ENCODE data around the gene MANSC1.
"Not testable (repeated sequence)": the region's sequence is repeated elsewhere in the genome, so short reads cannot be mapped to it uniquely, and the experiment has no call there.

The MANSC1 gene

GRCh38 chr12:12357719-12358461, 7.8 kb upstream of the MANSC1 start:
- DNase-seq (ENCODE audit: low read depth in 1 of 2, low spot score in 1 of 2), result no peak
- in situ Hi-C loops (cut with HindIII; ENCODE audit: low pct_unique_long_range_greater_than_20kb, low sequenced_read_pairs), result no loop called here
- no peak for TF ChIP-seq JUND (IDR thresholded peaks at IDR 0.05; ENCODE audit: low read depth)

- in situ Hi-C loops (cut with HindIII; ENCODE audit: low pct_unique_long_range_greater_than_20kb, low sequenced_read_pairs), result no loop called here
- TF ChIP-seq JUND (IDR thresholded peaks at IDR 0.05; ENCODE audit: low read depth), result no peak
- peak; percentile 27 to 90 for DNase-seq (ENCODE audit: low read depth in 1 of 2, low spot score in 1 of 2)
These were observed 7.1 kb upstream of the MANSC1 start, which contains the start of gene BORCS5 for GRCh38 chr12:12356896-12357718. BORCS5 (plus strand) TSS chr12:12357078; CDS start chr12:12357452, 374 bp downstream.

- TF ChIP-seq JUND (IDR thresholded peaks at IDR 0.05; ENCODE audit: low read depth), result no peak
- in situ Hi-C loops (cut with HindIII; ENCODE audit: low pct_unique_long_range_greater_than_20kb, low sequenced_read_pairs), result no loop called here
- DNase-seq (ENCODE audit: low read depth in 1 of 2, low spot score in 1 of 2), result no peak
These were observed 6.4 kb upstream of the MANSC1 start for GRCh38 chr12:12356467-12356895.

DNA sequence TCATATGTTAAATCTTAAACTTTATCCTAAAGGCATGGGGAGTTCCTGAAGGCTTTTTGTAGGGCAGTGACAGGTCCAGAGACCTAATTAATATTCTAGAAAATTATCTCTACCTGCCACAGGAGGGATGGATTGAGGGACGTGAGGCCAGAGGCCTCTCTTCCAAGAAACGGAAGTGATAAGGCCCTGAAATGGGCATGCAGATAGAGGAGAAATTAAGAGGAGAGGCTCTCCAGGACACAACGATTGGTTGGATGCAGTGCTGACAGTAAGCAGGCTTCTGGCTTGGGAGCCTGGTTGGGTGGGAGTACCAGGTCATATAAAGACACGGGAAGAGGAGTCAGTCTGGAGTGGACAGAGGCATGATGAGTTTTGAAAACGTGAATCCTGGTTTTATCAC, 3.8 kb upstream of the MANSC1 start:
- DNase-seq (ENCODE audit: low read depth in 1 of 2, low spot score in 1 of 2), result no peak
- in situ Hi-C loops (cut with HindIII; ENCODE audit: low pct_unique_long_range_greater_than_20kb, low sequenced_read_pairs), result no loop called here
- no peak for TF ChIP-seq JUND (IDR thresholded peaks at IDR 0.05; ENCODE audit: low read depth)

DNA sequence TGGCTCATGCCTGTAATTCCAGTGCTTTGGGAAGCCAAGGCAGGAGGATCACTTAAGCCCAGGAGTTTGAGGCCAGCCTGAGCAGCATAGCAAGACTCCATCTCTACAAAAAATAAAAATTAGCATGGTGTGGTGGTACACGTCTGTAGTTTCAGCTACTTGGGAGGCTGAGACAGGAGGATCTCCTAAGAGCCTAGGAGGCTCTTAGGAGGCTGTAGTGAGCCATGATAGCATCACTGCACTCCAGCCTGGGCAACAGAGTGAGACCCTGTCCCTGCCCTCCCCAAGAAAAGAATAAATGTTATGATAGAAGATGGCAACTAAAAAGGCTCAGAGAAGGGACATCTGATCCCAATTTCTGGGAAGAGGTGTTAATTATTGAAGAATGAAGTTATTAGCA, 3.2 kb upstream of the MANSC1 start:
- no peak for TF ChIP-seq JUND (IDR thresholded peaks at IDR 0.05; ENCODE audit: low read depth)
- in situ Hi-C loops (cut with HindIII; ENCODE audit: low pct_unique_long_range_greater_than_20kb, low sequenced_read_pairs), result no loop called here
- no peak for DNase-seq (ENCODE audit: low read depth in 1 of 2, low spot score in 1 of 2)

DNA sequence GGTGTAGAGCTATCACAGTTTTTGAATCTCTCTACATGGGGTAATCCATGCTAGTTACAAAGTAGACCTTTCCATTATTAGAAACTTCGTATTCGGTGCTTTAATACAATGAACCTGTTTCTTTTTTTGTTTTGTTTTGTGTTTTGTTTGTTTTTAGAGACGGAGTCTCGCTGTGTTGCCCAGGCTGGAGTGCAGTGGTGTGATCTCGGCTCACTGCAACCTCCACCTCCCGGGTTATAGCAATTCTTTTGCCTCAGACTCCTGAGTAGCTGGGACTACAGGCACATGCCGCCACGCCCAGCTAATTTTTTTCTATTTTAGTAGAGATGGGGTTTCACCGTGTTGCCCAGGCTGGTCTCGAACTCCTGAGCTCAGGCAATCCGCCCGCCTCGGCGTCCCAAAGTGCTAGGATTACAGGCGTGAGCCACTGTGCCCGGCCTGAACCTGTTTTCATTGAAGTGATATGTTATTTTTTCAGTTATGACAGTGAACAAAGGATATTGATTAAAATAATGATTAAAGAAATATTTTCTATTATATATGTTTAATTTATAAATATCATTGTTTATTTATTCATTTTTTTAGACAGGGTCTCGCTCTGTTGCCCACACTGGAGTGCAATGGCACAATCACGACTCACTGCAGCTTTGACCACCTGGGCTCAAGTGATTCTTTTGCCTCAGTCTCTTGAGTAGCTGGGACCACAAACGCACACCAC, 1.6 kb upstream of the MANSC1 start:
- DNase-seq (ENCODE audit: low read depth in 1 of 2, low spot score in 1 of 2); in situ Hi-C loops (cut with HindIII; ENCODE audit: low pct_unique_long_range_greater_than_20kb, low sequenced_read_pairs): not testable (repeated sequence)

DNA sequence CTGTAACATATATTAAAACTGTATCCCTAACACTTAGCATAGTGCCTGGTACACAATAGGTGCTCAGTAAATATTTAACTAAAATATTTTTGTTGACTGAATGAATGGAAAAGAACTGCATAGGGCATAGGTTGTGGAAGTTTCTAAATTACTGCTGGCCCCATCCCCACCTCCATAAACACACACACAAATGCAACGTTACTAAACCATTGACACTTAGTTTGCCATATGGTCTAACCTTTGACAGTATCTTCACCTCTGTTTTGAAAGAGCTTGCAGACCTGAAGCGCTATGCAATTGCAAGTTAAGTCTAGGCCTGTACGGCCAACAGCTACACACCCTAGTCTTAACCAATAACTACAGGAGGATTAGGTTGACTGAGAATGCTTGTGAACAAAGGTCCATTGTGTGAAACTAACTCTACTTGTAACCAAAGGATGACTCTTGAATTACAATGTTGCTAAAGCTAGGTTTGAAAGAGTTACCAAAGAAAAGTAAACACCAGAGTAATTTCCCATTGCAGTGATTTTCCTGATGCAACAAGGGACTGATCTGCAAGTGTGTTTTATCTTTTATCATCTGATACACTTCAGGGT, 924 bp upstream of the MANSC1 start:
- TF ChIP-seq JUND (IDR thresholded peaks at IDR 0.05; ENCODE audit: low read depth), result no peak
- peak in 1 of 2 experiments; percentile 64 for DNase-seq (ENCODE audit: low read depth in 1 of 2, low spot score in 1 of 2)
- in situ Hi-C loops (cut with HindIII; ENCODE audit: low pct_unique_long_range_greater_than_20kb, low sequenced_read_pairs), result no loop called here

- no peak for DNase-seq (ENCODE audit: low read depth in 1 of 2, low spot score in 1 of 2)
- in situ Hi-C loops (cut with HindIII; ENCODE audit: low pct_unique_long_range_greater_than_20kb, low sequenced_read_pairs), result no loop called here
- TF ChIP-seq JUND (IDR thresholded peaks at IDR 0.05; ENCODE audit: low read depth), result no peak
These were observed 11.4 kb downstream of the MANSC1 start for GRCh38 chr12:12338527-12339168.

GRCh38 chr12:12336511-12336910, 13.5 kb downstream of the MANSC1 start:
- in situ Hi-C loops (cut with HindIII; ENCODE audit: low pct_unique_long_range_greater_than_20kb, low sequenced_read_pairs), result no loop called here
- no peak for TF ChIP-seq JUND (IDR thresholded peaks at IDR 0.05; ENCODE audit: low read depth)
- no peak for DNase-seq (ENCODE audit: low read depth in 1 of 2, low spot score in 1 of 2)

GRCh38 chr12:12336049-12336411, 14.0 kb downstream of the MANSC1 start:
- in situ Hi-C loops (cut with HindIII; ENCODE audit: low pct_unique_long_range_greater_than_20kb, low sequenced_read_pairs), result no loop called here
- TF ChIP-seq JUND (IDR thresholded peaks at IDR 0.05; ENCODE audit: low read depth), result no peak
- DNase-seq (ENCODE audit: low read depth in 1 of 2, low spot score in 1 of 2), result no peak

GRCh38 chr12:12334367-12335040, 15.5 kb downstream of the MANSC1 start:
- DNase-seq (ENCODE audit: low read depth in 1 of 2, low spot score in 1 of 2), result peak; percentile 4 to 23
- in situ Hi-C loops (cut with HindIII; ENCODE audit: low pct_unique_long_range_greater_than_20kb, low sequenced_read_pairs), result no loop called here
- TF ChIP-seq JUND (IDR thresholded peaks at IDR 0.05; ENCODE audit: low read depth), result no peak

Measured in T47D (cell line).